ENCODE data around the gene MOV10L1. TPM values are rescaled to one million over a fixed set of nuclear protein-coding genes. Genes with fewer than 3 reads are reported as not detected.

The MOV10L1 gene
- total RNA-seq, 1 donor from 2014 or later: 0.87 TPM

- DNase-seq (ENCODE audit: low spot score): no peak
Observed at GRCh38 chr22:50058906-50059880, 30.6 kb upstream of the MOV10L1 start.

DNA sequence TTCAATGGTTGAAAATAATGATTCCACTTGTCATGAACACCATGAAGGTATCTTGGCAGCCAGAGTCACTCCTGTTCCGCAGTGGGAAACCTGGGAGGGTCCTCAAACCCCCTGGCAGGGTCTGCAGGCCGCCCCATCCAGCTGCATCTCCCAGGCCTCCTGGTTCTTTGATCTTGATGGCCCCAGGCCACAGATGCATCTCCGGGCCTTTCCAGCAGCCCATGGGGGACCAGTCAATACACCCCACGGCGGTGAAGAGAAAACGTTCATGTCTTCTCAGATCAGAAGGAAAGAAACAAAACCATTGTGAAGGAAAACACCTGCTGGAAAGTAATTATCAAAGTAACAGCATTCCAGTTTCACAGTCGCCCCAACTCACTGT lies 29.9 kb upstream of the MOV10L1 start:
- DNase-seq (ENCODE audit: low spot score): no peak

DNA sequence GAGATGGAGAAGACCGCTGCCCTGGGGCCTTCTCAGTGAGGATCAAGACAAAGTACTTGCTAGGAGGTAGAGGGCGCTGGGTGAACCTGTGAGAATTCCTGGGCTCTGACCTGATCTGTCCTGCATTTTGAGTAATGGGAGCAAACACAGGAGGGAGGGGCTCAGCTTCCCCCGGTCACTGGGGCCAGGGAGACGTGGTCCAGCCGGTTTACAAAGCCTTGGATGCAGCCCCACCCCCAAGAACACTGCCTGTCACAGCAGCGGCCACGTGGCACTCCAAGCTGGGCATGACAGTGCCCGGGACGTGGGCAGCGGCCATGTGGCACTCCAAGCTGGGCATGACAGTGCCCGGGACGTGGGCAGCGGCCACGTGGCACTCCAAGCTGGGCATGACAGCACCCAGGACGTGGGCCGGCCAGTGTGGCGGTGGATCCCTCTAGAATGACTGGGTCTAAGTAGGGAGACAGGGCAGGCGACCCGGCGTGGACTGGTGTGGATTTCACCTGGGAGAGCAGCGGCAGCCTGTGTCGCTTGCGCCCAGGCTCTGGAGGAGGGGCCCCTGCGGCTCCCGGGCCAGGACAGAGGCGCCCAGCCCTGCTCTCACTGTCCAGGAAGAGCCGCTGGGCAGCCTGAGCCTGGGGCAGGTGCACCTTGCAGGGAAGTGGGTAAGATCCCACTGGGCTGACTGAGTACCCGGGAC lies 29.2 kb upstream of the MOV10L1 start:
- no peak for DNase-seq (ENCODE audit: low spot score)

DNA sequence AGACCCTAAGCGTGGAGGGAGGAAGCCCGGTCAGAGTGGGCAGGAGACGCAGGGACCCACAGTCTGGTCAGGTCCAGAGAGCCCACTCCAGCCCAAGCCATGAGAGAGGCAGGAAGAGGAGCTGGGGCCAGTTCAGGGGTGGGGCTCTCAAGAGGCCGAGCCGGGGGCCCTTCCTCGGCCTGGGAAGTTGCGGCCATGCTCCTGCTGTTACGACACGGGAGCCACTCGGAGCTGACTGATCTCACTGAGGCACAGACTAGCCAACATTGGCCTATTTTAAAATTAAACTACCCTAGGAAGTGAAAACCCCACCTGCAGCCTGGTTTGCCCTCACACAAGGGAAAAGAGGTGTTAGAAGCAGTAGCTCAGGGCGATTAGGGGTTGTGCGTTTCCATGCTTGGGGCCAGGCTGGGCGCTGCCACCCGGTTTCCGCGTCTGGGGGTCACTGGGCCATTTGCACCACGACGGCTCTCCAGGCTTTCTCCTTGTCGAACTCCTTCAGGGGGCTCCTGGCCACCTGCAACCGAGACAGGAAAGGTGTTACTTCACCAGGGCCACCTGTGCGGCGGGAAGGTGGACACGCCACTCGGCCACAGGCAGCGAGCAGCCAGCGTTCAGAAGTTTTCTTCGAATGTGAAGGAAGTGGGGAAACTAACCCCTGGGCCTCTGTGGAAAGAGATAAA lies 28.5 kb upstream of the MOV10L1 start:
- no peak for DNase-seq (ENCODE audit: low spot score)

GRCh38 chr22:50061824-50062355 lies 27.9 kb upstream of the MOV10L1 start:
- no peak for DNase-seq (ENCODE audit: low spot score)

DNA sequence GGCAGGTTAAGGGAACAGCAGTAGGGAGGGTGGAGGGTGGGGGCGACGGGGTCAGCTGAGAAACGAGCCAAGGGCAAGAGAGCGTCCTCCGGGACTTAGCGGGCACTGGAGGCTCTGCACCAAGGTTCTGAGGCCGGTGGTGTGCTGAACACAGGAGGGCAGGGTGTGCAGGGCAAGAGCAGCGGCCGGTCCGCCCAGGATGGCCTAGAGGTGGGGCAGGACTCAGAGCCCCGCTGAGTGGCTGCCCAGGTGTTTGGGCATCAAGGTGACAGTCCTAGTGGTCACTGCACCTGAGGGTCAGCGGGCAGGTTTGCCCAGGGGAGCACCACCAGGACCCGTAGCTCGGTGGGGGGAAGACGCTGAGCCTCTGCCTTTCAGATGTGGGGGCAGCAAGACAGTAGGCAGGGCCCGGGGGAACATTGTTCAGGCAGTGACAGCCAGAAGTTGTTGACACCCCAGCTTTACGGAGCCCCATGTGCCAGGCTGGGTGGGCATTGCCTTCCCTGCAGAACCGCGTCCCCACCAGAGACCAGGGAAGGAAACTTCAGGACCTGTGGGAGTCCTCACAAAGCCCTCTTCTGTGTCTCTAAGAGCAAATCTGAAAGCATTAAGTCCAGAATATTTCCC lies 27.2 kb upstream of the MOV10L1 start:
- DNase-seq (ENCODE audit: low spot score): no peak

GRCh38 chr22:50063589-50064393 lies 26.0 kb upstream of the MOV10L1 start:
- no peak for DNase-seq (ENCODE audit: low spot score)

GRCh38 chr22:50064453-50064852 lies 25.4 kb upstream of the MOV10L1 start:
- DNase-seq (ENCODE audit: low spot score): no peak

- DNase-seq (ENCODE audit: low spot score): no peak
Observed at GRCh38 chr22:50067244-50067643, 22.6 kb upstream of the MOV10L1 start.

DNA sequence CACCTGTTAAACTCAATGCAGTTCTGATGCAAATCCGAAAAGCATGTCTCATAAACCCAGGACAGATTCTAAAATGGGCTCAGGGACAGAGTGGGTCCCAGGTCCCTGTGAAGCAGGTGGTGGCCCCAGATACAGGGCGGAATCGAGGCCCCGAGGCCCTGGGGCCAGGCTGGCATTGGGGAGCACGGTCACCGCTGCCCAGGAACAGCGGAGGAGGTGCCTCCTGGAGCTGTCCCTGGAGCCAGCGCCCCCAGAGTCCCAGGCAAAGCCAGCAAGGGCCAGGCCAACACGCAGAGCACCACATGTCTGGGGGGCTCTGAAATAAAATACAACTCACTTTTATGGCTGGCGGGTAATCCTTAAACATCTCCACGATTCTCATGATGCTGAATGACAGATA lies 21.7 kb upstream of the MOV10L1 start:
- no peak for DNase-seq (ENCODE audit: low spot score)

DNA sequence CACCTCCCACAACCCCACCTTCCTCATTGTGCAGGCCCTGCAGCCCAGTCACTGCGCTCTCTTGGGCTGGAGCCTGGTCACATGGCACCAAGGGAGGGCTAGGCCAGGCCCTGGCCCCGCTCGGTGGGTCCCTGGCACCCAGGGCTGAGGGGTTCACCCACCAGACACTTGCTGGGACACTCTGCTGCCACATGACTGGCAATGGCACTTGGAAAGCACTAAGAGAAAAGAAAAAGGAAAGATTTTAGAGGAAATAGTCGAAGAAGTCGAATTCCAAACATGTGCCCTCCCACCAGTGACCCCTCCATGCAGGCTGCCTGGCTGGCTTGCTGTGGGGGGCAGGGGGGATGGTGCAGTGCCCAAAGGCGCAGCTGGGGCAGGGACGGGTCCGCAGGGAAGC lies 19.4 kb upstream of the MOV10L1 start:
- DNase-seq (ENCODE audit: low spot score): no peak

- DNase-seq (ENCODE audit: low spot score): no peak
Observed at GRCh38 chr22:50071432-50072166, 18.2 kb upstream of the MOV10L1 start.

DNA sequence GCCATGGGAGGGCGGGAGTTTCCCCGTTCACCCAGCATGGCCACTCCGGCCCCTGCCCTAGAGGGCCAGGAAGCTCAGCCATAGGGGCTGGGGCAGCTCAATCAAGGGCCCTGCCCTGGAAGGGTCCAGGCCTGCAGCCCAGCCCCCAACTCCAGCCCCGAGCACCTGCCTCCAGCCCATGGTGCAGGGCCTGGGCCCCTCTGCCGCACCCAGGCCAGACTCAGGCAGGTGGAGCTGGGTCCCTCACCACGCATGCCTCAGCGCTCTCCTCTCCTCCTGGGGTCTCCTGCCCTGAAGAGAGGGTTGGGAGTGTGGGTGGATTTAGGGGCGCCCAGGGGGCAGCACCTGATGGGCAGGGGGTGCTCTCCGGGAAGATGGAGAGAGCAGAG lies 17.6 kb upstream of the MOV10L1 start:
- DNase-seq (ENCODE audit: low spot score): no peak

GRCh38 chr22:50072714-50073538 lies 16.9 kb upstream of the MOV10L1 start:
- DNase-seq (ENCODE audit: low spot score): no peak

DNA sequence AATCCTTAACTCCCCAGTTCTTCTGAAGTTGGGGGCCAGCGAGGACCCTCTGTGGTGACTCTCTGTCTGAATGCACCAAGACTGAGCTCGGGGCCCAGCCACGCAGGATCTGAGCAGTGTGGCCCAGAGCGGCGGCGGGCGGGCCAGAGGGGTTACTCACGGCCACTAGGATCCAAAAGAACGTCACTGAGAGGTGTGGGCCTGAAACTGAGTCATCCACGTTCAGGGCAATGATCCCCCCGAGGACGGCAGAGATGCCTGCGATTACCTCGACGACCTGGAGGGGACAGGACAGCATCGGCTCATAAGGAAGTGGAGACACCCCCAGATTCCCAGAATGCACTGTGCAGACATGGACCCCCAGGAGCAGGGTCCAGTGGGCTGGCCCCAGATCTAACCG lies 15.8 kb upstream of the MOV10L1 start:
- no peak for DNase-seq (ENCODE audit: low spot score)

GRCh38 chr22:50074551-50075530 lies 15.0 kb upstream of the MOV10L1 start:
- no peak for DNase-seq (ENCODE audit: low spot score)

Measured in mesenteric fat pad (tissue), 1 donor.